ENCODE measurements around the gene MSLN. TPM values are rescaled to one million over a fixed set of nuclear protein-coding genes. Genes with fewer than 3 reads are reported as not detected.

The MSLN gene
- total and polyA plus RNA-seq, 2 experiments from 2014 or later: 0.10 TPM; not detected in 1

- no peaks in the 10 kb centered on the region for H3K27me3 ChIP-seq (ENCODE audit: insufficient read depth)
- DNase-seq (ENCODE audit: low spot score) (no peak), ATAC-seq (no peak)
- H3K9me3 Mint-ChIP-seq: no peaks in the 10 kb centered on the region; the same call in 2 of the 3 replicates
- no peak overlapping the region for H3K4me2 ChIP-seq
- H3K36me3 Mint-ChIP-seq (ENCODE audit: low read depth): no peaks in the 10 kb centered on the region
- H3F3A ChIP-seq (replicated peaks; ENCODE audit: low read depth): no peaks in the 10 kb centered on the region
- H3K4me1 ChIP-seq (ENCODE audit: insufficient read depth): no peaks in the 10 kb centered on the region
- H3K27ac ChIP-seq (ENCODE audit: low read depth): no peak overlapping the region
- no peak overlapping the region for H3K4me3 Mint-ChIP-seq
- no peak overlapping the region for H3K27ac Mint-ChIP-seq
- no peak overlapping the region for H2AFZ ChIP-seq
- no peaks in the 10 kb centered on the region for H3K79me2 ChIP-seq (replicated peaks; ENCODE audit: insufficient read depth)
- no peaks in the 10 kb centered on the region; the same call in 1 of the 3 replicates for H3K4me1 Mint-ChIP-seq
- peaks cover 15% of the 10 kb centered on the region for H3K27me3 Mint-ChIP-seq (ENCODE audit: insufficient read depth, low read depth, poor library complexity)
- no peaks in the 10 kb centered on the region for H3K9me2 ChIP-seq (ENCODE audit: insufficient read depth)
- no peaks in the 10 kb centered on the region for H3K36me3 ChIP-seq (ENCODE audit: insufficient read depth)
- H4K20me1 ChIP-seq (replicated peaks; ENCODE audit: insufficient read depth): no peaks in the 10 kb centered on the region
- TF ChIP-seq JUNB (IDR thresholded peaks at IDR 0.05; ENCODE audit: unreplicated experiment) (no peak), REST (IDR thresholded peaks at IDR 0.05; ENCODE audit: unreplicated experiment) (no peak), CREB1 (CRISPR knock-in tag; IDR thresholded peaks at IDR 0.05; ENCODE audit: low read depth) (no peak), POLR2AphosphoS5 (IDR thresholded peaks at IDR 0.05; ENCODE audit: low read depth) (no peak), CTCF (conservative IDR thresholded peaks at IDR 0.05; ENCODE audit: low read depth in 2 of 2) (no peak), EZH2 (IDR thresholded peaks at IDR 0.05; ENCODE audit: low read depth, unreplicated experiment) (no peak), NANOG (IDR thresholded peaks at IDR 0.05; ENCODE audit: borderline replicate concordance) (no peak), STAT1 (IDR thresholded peaks at IDR 0.05; ENCODE audit: unreplicated experiment) (no peak), ZNF462 (CRISPR knock-in tag; IDR thresholded peaks at IDR 0.05) (no peak), ZNF114 (CRISPR knock-in tag; IDR thresholded peaks at IDR 0.05) (no peak), ZNF331 (CRISPR knock-in tag; IDR thresholded peaks at IDR 0.05; ENCODE audit: low read depth) (no peak), EZH2phosphoT487 (IDR thresholded peaks at IDR 0.05; ENCODE audit: unreplicated experiment) (no peak), ETS1 (IDR thresholded peaks at IDR 0.05) (no peak)
- H3K4me3 ChIP-seq: no peak overlapping the region
Measured at GRCh38 chr16:762595-763268, 2.2 kb downstream of the MSLN start.
